Retinal pigment epithelial cell (primary cell): Measurements from ENCODE around the gene ELMO1.

Experiments
- DNase-seq: peaks from one replicate; pipeline ENCODE4 v3.0.0-alpha.2; 2010; ENCODE audit warnings: low read depth
- H3K4me3 ChIP-seq: 2 replicates; pipeline ENCODE4 v1.5.1; 2011; ENCODE audit warnings: mild to moderate bottlenecking, low read length, control low read depth, moderate library complexity
- CTCF ChIP-seq: conservative IDR thresholded peaks from 2 replicates; pipeline ENCODE4 v1.5.1; 2011; ENCODE audit warnings: low read depth, low read length, control low read depth, inconsistent platforms

The ELMO1 gene

GRCh38 chr7:37434529-37434928 is 14.1 kb downstream of the ELMO1 start:
- no peak for DNase-seq
- TF ChIP-seq CTCF = no peak
- H3K4me3 ChIP-seq = no peak overlapping the region

GRCh38 chr7:37433166-37433565 is 15.5 kb downstream of the ELMO1 start:
- DNase-seq = no peak
- no peak overlapping the region for H3K4me3 ChIP-seq
- TF ChIP-seq CTCF = no peak

- no peak for TF ChIP-seq CTCF
- no peak overlapping the region for H3K4me3 ChIP-seq
- DNase-seq = no peak
Observed at GRCh38 chr7:37432281-37432920, 16.3 kb downstream of the ELMO1 start.

- DNase-seq = no peak
- no peak for TF ChIP-seq CTCF
- H3K4me3 ChIP-seq = no peak overlapping the region
Observed at GRCh38 chr7:37431413-37431812, 17.3 kb downstream of the ELMO1 start.

GRCh38 chr7:37430640-37431039 is 18.0 kb downstream of the ELMO1 start:
- no peak overlapping the region for H3K4me3 ChIP-seq
- no peak for TF ChIP-seq CTCF
- DNase-seq = no peak

- no peak for DNase-seq
- TF ChIP-seq CTCF = no peak
- H3K4me3 ChIP-seq = no peak overlapping the region
Observed at GRCh38 chr7:37430171-37430570, 18.5 kb downstream of the ELMO1 start.

- no peak for DNase-seq
- TF ChIP-seq CTCF = no peak
- no peak overlapping the region for H3K4me3 ChIP-seq
Observed at GRCh38 chr7:37429435-37429791, 19.3 kb downstream of the ELMO1 start.
